Lung (tissue), 12 donors: Measurements from ENCODE around the gene AGAP2. TPM values are rescaled to one million over a fixed set of nuclear protein-coding genes. Genes with fewer than 3 reads are reported as not detected.
A peak's percentile ranks its signal among the peaks of the same experiment; 100 is the strongest.

Experiments used
- ATAC-seq: fragments of 200-7000 bp; cut with Tn5 transposase; one replicate; pipeline ENCODE4 v1.9.1; 2020; ENCODE audit warnings: moderate number of reproducible peaks; ENCODE audit not compliant: insufficient read depth, low FRiP score
- DNase-seq, 3 donors: peaks; one replicate each; pipeline ENCODE4 v3.0.0-alpha.2; 2013 to 2017
- H3K27ac ChIP-seq, 2 donors: one replicate each; pipeline ENCODE4 v1.5.1; 2013; ENCODE audit warnings: mild to moderate bottlenecking in 2 of 2, moderate library complexity in 2 of 2, control low read depth in 1 of 2, inconsistent platforms in 1 of 2, low read depth in 1 of 2, low read length in 1 of 2
- H3K27me3 ChIP-seq, 3 donors: one replicate each; pipeline ENCODE4 v1.5.1; 2013; ENCODE audit warnings: low read length in 2 of 3; ENCODE audit not compliant: control insufficient read depth in 3 of 3, insufficient read depth in 3 of 3
- H3K36me3 ChIP-seq, 4 donors: one replicate each; pipeline ENCODE4 v1.5.1; 2013; ENCODE audit warnings: low read length in 4 of 4, mild to moderate bottlenecking in 1 of 4, moderate library complexity in 1 of 4; ENCODE audit not compliant: control insufficient read depth in 4 of 4, insufficient read depth in 4 of 4
- H3K4me1 ChIP-seq, 5 donors: one replicate each; pipeline ENCODE4 v1.5.1; 2013; ENCODE audit warnings: low read length in 5 of 5, mild to moderate bottlenecking in 2 of 5, moderate library complexity in 1 of 5; ENCODE audit not compliant: control insufficient read depth in 5 of 5, insufficient read depth in 5 of 5
- H3K4me3 ChIP-seq: one replicate; pipeline ENCODE4 v1.5.1; 2013; ENCODE audit warnings: mild to moderate bottlenecking, control low read depth, moderate library complexity
- H3K9ac ChIP-seq, 2 donors: one replicate each; pipeline ENCODE4 v1.5.1; 2013; ENCODE audit warnings: low read length in 2 of 2, control low read depth in 1 of 2; ENCODE audit not compliant: insufficient read depth in 1 of 2
- H3K9me3 ChIP-seq, 4 donors: one replicate each; pipeline ENCODE4 v1.5.1; 2013; ENCODE audit warnings: low read length in 3 of 4, mild to moderate bottlenecking in 1 of 4, moderate library complexity in 1 of 4; ENCODE audit not compliant: control insufficient read depth in 4 of 4, insufficient read depth in 3 of 4
- CTCF ChIP-seq: IDR thresholded peaks from 2 replicates; pipeline ENCODE4 v1.5.1; 2012; ENCODE audit warnings: mild to moderate bottlenecking; ENCODE audit errors: control extremely low read depth, extremely low read depth
- WGBS, 2 donors: extraction: QIAGEN DNeasy Blood & Tissue Kit; methylation state at CpG; one replicate each; pipeline ENCODE4 v1.1.7; 2013; 5-methylcytosine and 5-hydroxymethylcytosine counted together
- polyA plus RNA-seq, 2 donors: library from polyadenylated mRNA; stranded (reverse); fragments of 200-250 nt; gene quantifications; one replicate each; pipeline ENCODE4 v1.2.1, GENCODE V29; 2013
- total RNA-seq, 2 donors: library from RNA; depleted of rRNA in 1 of 2; stranded (reverse); fragments of >200 nt in 1 of 2; gene quantifications; one replicate each; pipeline ENCODE4 v1.2.1, GENCODE V29; 2014 to 2021
- donor health status: control.
- donor health status: control.
- donor health status: Bipolar disorder and iron deficiency.
- donor health status: healthy.
- donor health status: DM: yes; HTN: yes; CAD: no.

Gene AGAP2
- total and polyA plus RNA-seq, 4 donors: 1.4 to 4.8 (median 3.0) TPM

DNA sequence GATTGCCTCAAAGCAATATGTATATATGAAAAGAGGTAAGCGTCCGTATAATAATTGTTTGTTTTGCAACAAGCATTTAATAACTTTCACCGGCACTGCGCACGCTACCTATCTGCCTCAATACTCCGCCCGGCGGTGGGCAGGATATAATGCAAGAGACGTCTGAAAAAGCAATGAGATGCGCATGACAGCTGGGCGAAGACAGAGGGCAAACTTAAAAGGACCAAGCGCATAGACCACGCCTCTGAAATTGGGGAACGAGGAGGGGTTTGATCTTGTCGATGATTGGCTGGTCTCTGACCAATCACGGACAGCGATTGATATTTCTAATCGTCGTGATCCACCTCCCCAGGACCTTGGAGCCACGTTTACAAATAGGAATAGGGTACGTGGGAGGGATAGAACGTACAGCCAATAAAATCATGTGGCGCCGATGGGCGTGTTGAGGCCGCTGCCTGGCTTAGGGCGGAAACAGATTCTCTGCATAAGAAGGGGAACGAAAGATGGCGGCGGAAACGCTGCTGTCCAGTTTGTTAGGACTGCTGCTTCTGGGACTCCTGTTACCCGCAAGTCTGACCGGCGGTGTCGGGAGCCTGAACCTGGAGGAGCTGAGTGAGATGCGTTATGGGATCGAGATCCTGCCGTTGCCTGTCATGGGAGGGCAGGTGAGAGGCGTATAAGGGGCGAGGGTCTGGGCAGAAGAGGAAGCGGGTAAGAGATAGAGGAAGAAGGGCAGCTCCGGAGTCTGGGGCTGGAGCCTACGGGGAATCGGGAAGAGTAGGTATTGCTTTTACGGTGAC lies 44.7 kb downstream of the AGAP2 start, which contains the start of gene OS9:
TSS of gene OS9 (plus strand) at position 474 of the 800 bp plus-strand sequence. CDS start at position 504, 30 bp downstream.
- peaks cover 7 to 28% (median 14%) of the 10 kb centered on the region in 4 donors for H3K36me3 ChIP-seq
- peak; percentile 98 to 100 (median 100) for DNase-seq
- peak; percentile 96 for ATAC-seq
- H3K9ac ChIP-seq: peak within 1 kb of the TSS; percentile 47 to 86
- 0% methylated on average over 45 of the region's 45 CpGs for WGBS, 2 donors
- no peaks in the 10 kb centered on the region for H3K27me3 ChIP-seq
- H3K4me1 ChIP-seq: peaks cover 0 to 11% (median 4%) of the 10 kb centered on the region in 5 donors
- TF ChIP-seq CTCF: peak; percentile 86
- peak within 1 kb of the TSS; percentile 64 to 93 for H3K27ac ChIP-seq
- H3K4me3 ChIP-seq: peak within 1 kb of the TSS; percentile 92
- no peaks in the 10 kb centered on the region for H3K9me3 ChIP-seq

DNA sequence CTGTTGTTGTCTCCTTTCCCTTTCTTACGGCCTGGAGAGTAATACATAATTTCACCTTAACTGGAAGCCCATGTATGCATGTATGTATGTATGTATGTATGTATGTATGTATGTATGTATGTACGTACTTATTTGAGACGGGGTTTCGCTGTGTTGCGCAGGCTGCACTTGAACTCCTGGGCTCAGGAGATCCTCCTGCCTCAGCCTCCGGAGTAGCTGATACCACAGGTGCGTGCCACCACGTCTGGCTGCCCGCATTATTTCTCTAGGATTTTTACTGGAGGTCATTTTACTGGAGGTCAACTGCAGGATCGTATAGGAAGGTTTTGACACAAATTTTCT lies 45.3 kb downstream of the AGAP2 start:
- no peak for TF ChIP-seq CTCF
- H3K4me3 ChIP-seq: no peak overlapping the region
- H3K9me3 ChIP-seq: no peaks in the 10 kb centered on the region
- WGBS, 2 donors: 53 to 54% methylated on average over 10 of the region's 10 CpGs
- peaks cover 6 to 24% (median 14%) of the 10 kb centered on the region in 4 donors for H3K36me3 ChIP-seq
- ATAC-seq (no peak), DNase-seq (no peak)
- H3K4me1 ChIP-seq: peaks cover 0 to 11% (median 4%) of the 10 kb centered on the region in 5 donors
- H3K27ac ChIP-seq: peak overlapping the region in 1 of 2 donors; percentile 10
- H3K9ac ChIP-seq: no peak overlapping the region
- no peaks in the 10 kb centered on the region for H3K27me3 ChIP-seq

DNA sequence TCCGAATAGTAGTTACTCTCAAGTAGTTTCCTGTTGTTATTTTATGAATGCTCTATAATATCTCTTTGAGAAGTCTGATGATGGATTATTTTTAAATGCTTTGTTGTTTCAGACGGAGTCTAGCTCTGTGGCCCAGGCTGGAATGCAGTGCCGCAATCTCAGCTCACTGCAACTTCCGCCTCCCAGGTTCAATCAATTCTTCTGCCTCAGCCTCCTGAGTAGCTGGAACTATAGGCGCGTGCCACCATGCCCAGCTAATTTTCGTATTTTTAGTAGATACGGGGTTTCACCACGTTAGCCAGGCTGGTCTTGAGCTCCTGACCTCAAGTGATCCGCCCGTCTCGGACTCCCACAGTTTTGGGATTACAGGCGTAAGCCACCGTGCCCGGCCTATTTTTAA lies 46.0 kb downstream of the AGAP2 start:
- Histone ChIP-seq H3K4me3 (no peak overlapping the region), H3K9me3 (no peaks in the 10 kb centered on the region), H3K27ac (no peak overlapping the region), H3K4me1 (peaks cover 0 to 11% (median 4%) of the 10 kb centered on the region in 5 donors), H3K27me3 (no peaks in the 10 kb centered on the region), H3K9ac (no peak overlapping the region), H3K36me3 (peaks cover 5 to 17% (median 12%) of the 10 kb centered on the region in 4 donors)
- 94 to 95% methylated on average over 15 of the region's 15 CpGs for WGBS, 2 donors
- DNase-seq: no peak
- TF ChIP-seq CTCF: no peak
- ATAC-seq: no peak
